ENCODE data around the gene RAPGEF2. TPM values are rescaled to one million over a fixed set of nuclear protein-coding genes. Genes with fewer than 3 reads are reported as not detected.

RAPGEF2 gene
- total and polyA plus RNA-seq, 2 donors (not counting 3 experiments of a cell fraction or from before 2014, with no cell fraction given), result 28.7 to 55.2 TPM

DNA sequence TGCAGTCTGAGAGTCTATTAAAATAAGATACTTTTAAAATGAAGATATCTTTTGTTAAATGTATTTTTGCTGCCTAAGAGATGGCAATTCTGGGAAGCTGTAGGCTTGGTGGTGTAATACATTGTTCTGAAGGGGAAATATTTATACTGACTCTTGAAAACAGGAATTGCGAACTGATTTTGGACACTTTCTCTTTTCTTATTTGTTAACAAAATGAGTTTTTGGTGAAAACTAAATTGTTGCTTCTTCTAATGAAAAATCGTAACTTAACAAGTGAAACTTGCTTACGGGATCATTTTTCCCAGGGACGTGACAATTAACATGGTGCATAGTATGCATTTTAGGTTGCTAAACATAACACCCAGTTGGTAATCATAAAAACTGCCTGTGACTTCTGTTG lies 71.0 kb downstream of the RAPGEF2 start:
- no peaks in the 10 kb centered on the region for H3K36me3 ChIP-seq (ENCODE audit: control insufficient read depth in 2 of 2, extremely low read depth in 1 of 2, insufficient read depth in 2 of 2, low read length in 2 of 2)
- dilution Hi-C loops (cut with MboI; ENCODE audit: extremely low pct_ligation_motif_present, low sequenced_read_pairs), result no loop called here

More for the DNA sequence above, 71.0 kb downstream of the RAPGEF2 start:
- H3K9me3 ChIP-seq (replicated peaks; ENCODE audit: control insufficient read depth, insufficient read depth, low read length), result no peaks in the 10 kb centered on the region
- no peaks in the 10 kb centered on the region for H3K9me1 ChIP-seq (replicated peaks; ENCODE audit: control insufficient read depth, extremely low read depth, insufficient read depth, low read length)
- FAIRE-seq (no peak), DNase-seq (ENCODE audit: low read depth, low spot score) (no peak)
- H3K79me2 ChIP-seq (ENCODE audit: control insufficient read depth, insufficient read depth, low read length), result peaks cover 63% of the 10 kb centered on the region
- H3K27ac ChIP-seq (ENCODE audit: insufficient read depth, low read depth, low read length), result no peak overlapping the region
- peaks cover 28% of the 10 kb centered on the region for H3K4me1 ChIP-seq (ENCODE audit: control insufficient read depth, extremely low read depth, insufficient read depth, low read length)
- no peaks in the 10 kb centered on the region for H3K27me3 ChIP-seq (ENCODE audit: control insufficient read depth in 2 of 2, insufficient read depth in 2 of 2, low read length in 2 of 2)
- no peak overlapping the region for H3K9ac ChIP-seq (replicated peaks; ENCODE audit: extremely low read depth, insufficient read depth, low read length)
- H4K20me1 ChIP-seq (replicated peaks; ENCODE audit: control insufficient read depth, extremely low read depth, insufficient read depth, low read length), result no peaks in the 10 kb centered on the region
- TF ChIP-seq MYC (IDR thresholded peaks at IDR 0.05; ENCODE audit: low read depth, low read length), result no peak
- no peak for TF ChIP-seq POLR2A (IDR thresholded peaks at IDR 0.05; ENCODE audit: low read depth, low read length)
- no peak for TF ChIP-seq MAX (IDR thresholded peaks at IDR 0.05; ENCODE audit: insufficient read depth, insufficient read length)
- no peak for TF ChIP-seq GATA2 (IDR thresholded peaks at IDR 0.05; ENCODE audit: insufficient read depth, insufficient read length, low read depth, low read length)
- TF ChIP-seq EZH2 (IDR thresholded peaks at IDR 0.05; ENCODE audit: borderline replicate concordance, low read depth, low read length, severe bottlenecking), result no peak
- TF ChIP-seq POLR2AphosphoS5 (IDR thresholded peaks at IDR 0.05; ENCODE audit: insufficient read depth, low read depth, low read length), result no peak
- TF ChIP-seq, protein P1, sequence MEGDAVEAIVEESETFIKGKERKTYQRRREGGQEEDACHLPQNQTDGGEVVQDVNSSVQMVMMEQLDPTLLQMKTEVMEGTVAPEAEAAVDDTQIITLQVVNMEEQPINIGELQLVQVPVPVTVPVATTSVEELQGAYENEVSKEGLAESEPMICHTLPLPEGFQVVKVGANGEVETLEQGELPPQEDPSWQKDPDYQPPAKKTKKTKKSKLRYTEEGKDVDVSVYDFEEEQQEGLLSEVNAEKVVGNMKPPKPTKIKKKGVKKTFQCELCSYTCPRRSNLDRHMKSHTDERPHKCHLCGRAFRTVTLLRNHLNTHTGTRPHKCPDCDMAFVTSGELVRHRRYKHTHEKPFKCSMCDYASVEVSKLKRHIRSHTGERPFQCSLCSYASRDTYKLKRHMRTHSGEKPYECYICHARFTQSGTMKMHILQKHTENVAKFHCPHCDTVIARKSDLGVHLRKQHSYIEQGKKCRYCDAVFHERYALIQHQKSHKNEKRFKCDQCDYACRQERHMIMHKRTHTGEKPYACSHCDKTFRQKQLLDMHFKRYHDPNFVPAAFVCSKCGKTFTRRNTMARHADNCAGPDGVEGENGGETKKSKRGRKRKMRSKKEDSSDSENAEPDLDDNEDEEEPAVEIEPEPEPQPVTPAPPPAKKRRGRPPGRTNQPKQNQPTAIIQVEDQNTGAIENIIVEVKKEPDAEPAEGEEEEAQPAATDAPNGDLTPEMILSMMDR (IDR thresholded peaks at IDR 0.05; ENCODE audit: extremely low read depth in 1 of 2, insufficient read depth in 1 of 2, low read depth in 1 of 2, low read length in 2 of 2), result no peak
- no peak for TF ChIP-seq FOS (IDR thresholded peaks at IDR 0.05; ENCODE audit: borderline replicate concordance, insufficient read depth, low read length)
- no peak for TF ChIP-seq JUN (IDR thresholded peaks at IDR 0.05; ENCODE audit: borderline replicate concordance, insufficient read depth, insufficient read length, low read depth)
- intact Hi-C loops (cut with micrococcal nuclease), result loop anchor here (2.0 kb wide), 2 partner anchors 171 to 451 kb away; partner anchors contain the start of gene PPID
- no peak overlapping the region for H2AFZ ChIP-seq (ENCODE audit: low read depth, low read length)
- no TSS peak for BruUV-seq (replicated peaks)
- CTCF ChIA-PET, result interaction anchor here (1.2 to 2.0 kb wide), 6 partner anchors 22 to 322 kb away, joined by 3 to 10 read pairs (median 4); no protein-coding TSS in a partner anchor
- H3K4me3 ChIP-seq (replicated peaks in 1 of 3; ENCODE audit: insufficient read depth in 1 of 3, low read depth in 1 of 3, low read length in 3 of 3), result no peak overlapping the region
- H3K4me2 ChIP-seq (ENCODE audit: insufficient read depth, low read length), result no peak overlapping the region
- POLR2A ChIA-PET, result no interaction called here
